GM15510 (cell line): ENCODE data around the gene MPC2.

ENCODE experiments used
- POLR2A ChIP-seq: IDR thresholded peaks from 3 replicates; pipeline ENCODE4 v1.6.1; 2011; ENCODE audit warnings: borderline replicate concordance; ENCODE audit not compliant: insufficient read length; ENCODE audit errors: extremely low read depth

Gene MPC2

GRCh38 chr1:167940264-167940663 lies 3.4 kb upstream of the MPC2 start:
- no peak for TF ChIP-seq POLR2A

GRCh38 chr1:167938080-167938636 lies 1.3 kb upstream of the MPC2 start:
- TF ChIP-seq POLR2A = no peak

GRCh38 chr1:167937709-167938010 lies 788 bp upstream of the MPC2 start:
- no peak for TF ChIP-seq POLR2A

GRCh38 chr1:167936068-167936929 lies 573 bp downstream of the MPC2 start, which contains the start of gene DCAF6:
Gene DCAF6 (plus strand): TSS chr1:167936683. CDS start chr1:167936912, 229 bp downstream.
- peak; percentile 86 for TF ChIP-seq POLR2A

- TF ChIP-seq POLR2A = peak; percentile 73
Measured at GRCh38 chr1:167935216-167936067, 1.4 kb downstream of the MPC2 start.

- TF ChIP-seq POLR2A = no peak
Measured at GRCh38 chr1:167934426-167935215, 2.3 kb downstream of the MPC2 start.

- TF ChIP-seq POLR2A = no peak
Measured at GRCh38 chr1:167933788-167934187, 3.1 kb downstream of the MPC2 start.

GRCh38 chr1:167929725-167930124 lies 7.1 kb downstream of the MPC2 start:
- TF ChIP-seq POLR2A = no peak

GRCh38 chr1:167928457-167928852 lies 8.4 kb downstream of the MPC2 start:
- no peak for TF ChIP-seq POLR2A

GRCh38 chr1:167927046-167927754 lies 9.7 kb downstream of the MPC2 start:
- no peak for TF ChIP-seq POLR2A

- no peak for TF ChIP-seq POLR2A
Measured at GRCh38 chr1:167926486-167926997, 10.3 kb downstream of the MPC2 start.

GRCh38 chr1:167924543-167925231 lies 12.2 kb downstream of the MPC2 start:
- TF ChIP-seq POLR2A = no peak

GRCh38 chr1:167924102-167924501 lies 12.8 kb downstream of the MPC2 start:
- TF ChIP-seq POLR2A = no peak
